SIG-M5 treated with dmso at 0.1 percent for 504 hours (cell line): ENCODE data around the gene APMAP.
"Not testable (repeated sequence)": the region's sequence is repeated elsewhere in the genome, so short reads cannot be mapped to it uniquely, and the experiment has no call there.

Experiments
- DNase-seq: peaks from one replicate; lab custom pipeline; 2025; ENCODE audit not compliant: unreplicated experiment; lab: John Stamatoyannopoulos, UW

Gene APMAP

GRCh38 chr20:24954151-24954550 lies 38.4 kb downstream of the APMAP start:
- DNase-seq, result no peak

DNA sequence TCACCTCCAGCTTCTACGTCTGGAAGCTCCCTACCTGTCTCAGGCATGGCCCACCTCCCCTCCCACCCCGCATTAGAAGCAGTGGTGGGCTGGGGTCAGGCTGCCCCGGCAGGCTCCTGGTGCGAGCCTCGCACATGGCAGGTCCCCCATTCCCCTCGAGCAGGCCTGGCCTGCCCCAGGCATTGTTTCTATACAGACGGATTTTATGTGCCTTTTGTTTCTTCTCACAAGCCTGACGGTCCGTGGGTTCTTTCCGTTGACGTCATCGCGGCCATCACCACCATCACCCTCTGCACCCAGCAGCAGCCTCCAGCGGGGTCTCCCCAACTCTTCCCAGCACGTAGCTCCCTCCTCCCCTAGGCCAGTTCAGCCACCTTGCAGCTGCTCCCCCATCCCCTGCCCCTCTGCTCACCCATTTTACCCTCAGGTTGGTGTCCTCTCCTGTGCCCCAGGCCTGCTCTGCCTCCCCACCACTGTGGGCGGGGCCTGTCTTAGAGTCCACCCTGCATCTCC lies 38.9 kb downstream of the APMAP start:
- no peak for DNase-seq

DNA sequence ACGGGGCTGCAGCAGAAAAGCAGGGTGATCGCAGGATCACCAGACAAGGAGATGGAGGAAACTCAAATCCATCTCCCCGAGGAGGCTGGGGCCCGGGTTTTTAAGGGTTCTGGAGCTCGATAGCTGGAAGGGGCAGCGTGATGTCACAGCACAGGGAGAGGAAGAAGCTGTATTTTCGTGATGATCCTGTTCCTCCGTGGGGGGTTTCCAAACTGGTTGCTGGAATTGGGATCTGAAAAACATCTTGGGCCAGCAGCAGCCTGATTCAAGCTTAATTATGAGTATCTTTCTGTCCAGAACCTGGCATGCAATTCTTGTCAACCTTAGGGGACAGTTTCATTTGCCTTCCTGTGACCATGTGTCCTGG lies 39.4 kb downstream of the APMAP start:
- DNase-seq, result no peak

DNA sequence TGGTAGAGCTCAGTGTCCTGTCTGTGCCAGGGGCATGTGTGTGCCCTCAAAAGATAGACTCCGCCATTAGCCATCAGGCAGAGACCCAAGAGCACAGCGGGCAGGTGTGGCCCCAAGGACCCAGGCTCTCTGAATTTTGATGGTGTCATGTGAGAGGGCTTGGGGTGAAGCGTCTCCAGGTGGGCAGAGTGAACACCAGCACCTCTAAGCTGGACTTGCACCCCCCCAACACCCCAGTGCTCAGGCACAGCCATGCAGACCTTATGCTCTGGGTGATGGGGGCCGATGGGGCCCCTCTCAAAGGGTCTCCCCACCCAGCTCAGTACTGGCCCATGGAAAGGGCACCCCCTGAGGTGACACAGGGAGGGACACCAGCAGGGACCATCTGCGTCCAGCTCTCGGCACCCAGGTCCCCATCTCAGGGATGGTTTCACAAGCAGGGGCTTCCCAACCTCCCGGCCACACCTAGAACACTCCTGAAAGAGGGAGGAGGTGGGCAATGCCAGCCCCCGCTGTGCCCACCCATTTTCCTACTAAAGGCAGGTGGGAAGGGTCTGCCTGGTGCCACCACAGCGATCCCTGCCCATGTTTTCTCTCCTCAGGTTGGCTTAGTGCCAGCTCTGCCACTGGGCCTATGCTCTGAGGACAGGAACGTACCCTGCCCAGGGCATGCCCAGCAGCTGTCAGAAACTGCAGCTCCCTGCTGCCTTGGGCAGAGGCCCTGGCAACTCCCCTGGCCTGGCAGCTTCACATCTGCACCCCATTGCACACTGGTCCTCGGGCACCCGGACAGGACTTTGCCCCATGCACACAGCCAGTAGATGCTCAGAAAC lies 40.0 kb downstream of the APMAP start:
- DNase-seq, result no peak

- DNase-seq, result peak; percentile 64
Measured at GRCh38 chr20:24951536-24952083, 40.9 kb downstream of the APMAP start.

- no peak for DNase-seq
Measured at GRCh38 chr20:24950836-24951525, 41.6 kb downstream of the APMAP start.

- DNase-seq, result no peak
Measured at GRCh38 chr20:24950128-24950835, 42.3 kb downstream of the APMAP start.

- DNase-seq, result peak; percentile 15
Measured at GRCh38 chr20:24949756-24950127, 42.8 kb downstream of the APMAP start.

DNA sequence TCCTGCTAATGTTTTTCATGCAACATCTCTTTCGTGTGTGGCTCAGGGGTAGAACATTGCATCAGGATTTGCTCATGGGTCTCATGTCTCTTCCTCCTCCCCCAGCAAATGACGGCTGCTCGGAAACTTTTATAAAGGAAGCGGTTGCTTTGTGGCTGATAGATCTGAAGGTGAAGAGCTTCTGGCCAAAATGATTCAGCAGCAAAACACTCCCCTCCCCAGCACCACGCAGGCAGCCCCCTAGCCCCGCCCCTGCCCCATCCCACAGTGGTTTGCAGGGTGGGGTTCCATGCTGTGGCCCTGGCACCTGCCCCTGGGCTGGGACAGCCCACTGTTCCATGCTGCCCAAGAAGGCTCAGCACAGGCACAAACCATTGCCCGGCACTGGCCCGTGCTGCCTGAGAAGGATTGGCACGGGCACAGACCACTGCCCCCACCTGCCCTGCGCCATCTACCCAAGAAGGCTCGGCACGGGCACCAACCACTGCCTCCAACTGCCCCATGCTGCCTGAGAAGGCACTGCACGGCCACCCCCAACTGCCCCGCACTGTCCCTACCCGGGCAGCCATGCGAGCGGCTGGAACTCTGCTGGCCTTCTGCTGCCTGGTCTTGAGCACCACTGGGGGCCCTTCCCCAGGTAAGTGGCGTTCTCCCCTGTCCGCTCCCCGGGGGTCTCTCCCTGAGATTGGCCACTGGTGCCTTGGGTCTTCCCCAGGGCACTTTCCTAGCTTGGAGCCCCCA lies 43.4 kb downstream of the APMAP start, which contains the start of gene CST7:
CST7 (plus strand) TSS at position 331 of the 741 bp plus-strand sequence; CDS start at position 568, 237 bp downstream.
- peak; percentile 95 for DNase-seq

DNA sequence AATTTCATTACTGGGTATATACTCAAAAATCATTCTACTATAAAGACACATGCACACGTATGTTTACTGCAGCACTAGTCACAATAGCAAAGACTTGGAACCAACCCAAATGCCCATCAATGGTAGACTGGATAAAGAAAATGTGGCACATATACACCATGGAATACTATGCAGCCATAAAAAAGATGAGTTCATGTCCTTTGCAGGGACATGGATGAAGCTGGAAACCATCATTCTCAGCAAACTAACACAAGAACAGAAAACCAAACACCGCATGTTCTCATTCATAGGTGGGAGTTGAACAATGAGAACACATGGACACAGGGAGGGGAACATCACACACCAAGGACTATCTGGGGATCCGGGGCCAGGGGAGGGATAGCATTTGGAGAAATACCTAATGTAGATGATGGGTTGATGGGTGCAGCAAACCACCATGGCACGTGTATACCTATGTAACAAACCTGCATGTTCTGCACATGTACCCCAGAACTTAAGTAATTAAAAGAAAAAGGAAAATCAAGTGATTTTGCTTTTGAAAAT lies 44.1 kb downstream of the APMAP start:
- DNase-seq, result not testable (repeated sequence)

- DNase-seq, result not testable (repeated sequence)
Measured at GRCh38 chr20:24946376-24946775, 46.2 kb downstream of the APMAP start.

- no peak for DNase-seq
Measured at GRCh38 chr20:24943731-24944130, 48.8 kb downstream of the APMAP start.

DNA sequence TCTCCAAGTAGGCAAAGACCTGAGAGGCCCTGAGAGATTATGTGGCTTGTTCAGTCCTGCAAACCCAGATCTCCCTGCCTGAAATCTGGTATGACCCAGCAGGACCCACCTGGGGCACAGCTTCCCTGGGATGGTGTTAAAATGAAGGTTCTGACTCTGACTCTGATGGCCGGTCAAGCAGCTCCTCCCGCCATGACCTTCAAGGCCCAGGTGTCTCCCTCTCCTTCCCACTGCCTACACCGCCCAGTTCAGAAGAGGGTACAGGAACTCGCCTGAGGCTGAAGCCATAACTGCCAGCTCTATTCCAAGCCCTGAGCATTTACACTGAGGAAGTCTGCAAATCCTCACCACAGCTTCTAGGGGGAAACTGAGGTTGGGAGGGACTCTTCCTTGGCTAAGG lies 49.4 kb downstream of the APMAP start:
- DNase-seq, result no peak

DNA sequence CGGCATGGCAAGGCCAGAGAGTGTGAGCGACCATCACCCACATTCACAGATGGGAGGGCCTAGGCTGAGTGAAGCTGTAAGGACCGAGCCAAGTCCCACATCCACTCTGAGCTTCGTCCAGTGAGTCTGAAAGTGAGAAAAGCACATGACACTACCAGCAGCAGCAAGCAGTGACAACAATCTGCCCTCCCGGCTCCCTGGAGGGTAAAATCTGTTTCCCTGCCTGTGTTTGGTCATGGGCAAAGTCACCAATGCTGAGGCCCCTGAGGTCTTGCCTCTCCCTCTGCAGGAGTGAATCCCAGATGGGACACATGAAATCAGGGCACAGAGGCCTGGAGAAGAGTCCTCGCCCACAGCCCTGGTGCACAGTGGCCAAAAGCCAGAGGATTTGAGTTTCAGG lies 49.9 kb downstream of the APMAP start:
- no peak for DNase-seq

- DNase-seq, result no peak
Measured at GRCh38 chr20:24939036-24939435, 53.5 kb downstream of the APMAP start.

DNA sequence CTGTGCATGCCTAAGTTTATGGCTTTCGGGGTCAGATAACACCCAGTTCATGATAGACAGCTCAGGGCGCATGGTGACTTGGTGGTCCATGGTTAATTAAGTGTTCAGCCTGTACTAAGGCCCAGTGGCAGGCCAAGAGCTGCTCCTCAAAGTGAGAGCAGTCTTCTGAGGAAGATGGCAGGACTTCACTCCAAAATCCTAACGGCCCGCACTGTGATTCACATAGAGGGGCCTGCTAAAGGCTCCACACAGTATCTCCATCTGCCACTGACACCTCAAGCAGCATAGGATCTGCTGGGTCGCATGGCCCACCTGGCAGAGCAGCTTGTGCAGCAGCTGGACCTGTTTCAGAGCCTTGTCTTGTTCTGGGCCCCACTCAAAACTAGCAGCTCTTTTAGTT lies 54.1 kb downstream of the APMAP start:
- no peak for DNase-seq

GRCh38 chr20:24937579-24937978 lies 55.0 kb downstream of the APMAP start:
- DNase-seq, result no peak

DNA sequence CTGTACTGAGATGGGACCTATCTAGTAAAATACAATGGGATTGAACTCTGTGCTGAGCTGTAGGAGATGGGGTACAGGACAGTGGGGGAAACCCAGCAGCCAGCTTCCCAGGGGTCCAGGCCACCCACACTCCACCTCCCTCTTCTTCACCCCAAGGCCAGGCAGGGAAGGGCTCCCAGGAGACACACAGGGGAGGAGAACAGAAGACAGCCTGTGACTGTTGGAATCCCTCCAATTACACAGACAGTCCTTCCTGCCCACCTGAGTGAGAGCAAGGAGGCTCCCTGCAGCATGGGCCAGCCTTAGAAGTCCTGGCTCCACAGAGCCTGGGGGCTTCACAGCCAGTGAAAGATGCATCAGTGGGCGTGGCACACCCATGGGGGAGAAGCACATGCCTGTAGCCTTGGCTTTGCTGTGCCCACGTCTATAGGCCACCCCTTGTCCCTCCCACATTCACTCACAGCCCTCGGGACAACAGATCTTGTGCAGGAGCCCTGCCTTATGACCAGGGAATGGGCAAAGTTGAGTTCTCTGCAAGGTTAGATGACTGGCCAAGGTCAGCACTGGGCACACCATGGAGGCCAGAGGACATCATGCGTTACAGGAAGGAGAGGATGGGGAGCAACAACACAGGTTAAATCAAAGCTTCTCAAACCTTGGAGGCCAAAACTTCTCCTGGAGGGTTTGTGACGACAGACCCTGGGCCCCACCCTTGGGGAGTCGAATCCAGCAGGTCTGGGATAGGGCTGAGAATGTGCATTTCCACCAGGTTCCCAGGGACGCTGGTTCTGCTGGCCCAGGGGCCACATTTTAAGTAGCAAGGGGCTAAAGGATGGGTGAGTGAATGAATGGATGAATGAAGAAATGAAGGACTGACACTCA lies 55.8 kb downstream of the APMAP start:
- no peak for DNase-seq

DNA sequence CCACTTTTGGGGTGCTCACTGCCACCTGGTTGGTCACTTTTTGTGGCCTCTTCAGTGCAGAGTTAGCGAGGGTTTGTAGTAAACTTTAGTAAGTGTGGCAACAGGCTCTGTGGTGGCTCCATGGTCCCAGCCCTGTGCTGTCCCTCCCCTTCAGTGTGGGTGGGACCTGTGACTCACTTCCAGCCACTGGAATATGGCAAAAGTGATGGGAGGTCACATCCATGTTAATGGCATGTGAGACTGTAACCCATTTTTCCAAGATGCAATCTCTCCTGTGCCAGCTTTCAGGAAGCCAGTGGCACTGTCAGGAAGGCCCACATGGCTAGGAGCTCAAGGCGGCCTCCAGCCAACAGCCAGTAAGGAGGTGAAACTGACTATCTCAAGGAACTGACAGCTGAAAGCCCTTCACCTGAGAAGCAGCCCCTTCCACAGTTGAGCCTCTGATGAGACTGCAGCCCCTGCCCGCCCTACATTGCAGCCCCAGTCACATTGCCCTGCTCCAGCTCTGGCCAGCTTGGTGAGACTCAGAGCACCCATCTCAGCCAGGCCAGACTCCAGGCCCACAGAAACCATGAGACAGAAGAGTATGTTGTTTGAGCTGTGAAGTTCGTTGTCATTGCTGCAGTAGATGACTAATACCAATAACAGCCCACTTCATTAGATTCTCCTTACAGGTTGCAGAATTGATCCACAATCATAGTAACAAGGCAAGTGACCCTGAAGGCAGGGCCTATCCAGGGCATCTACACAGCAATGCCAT lies 56.6 kb downstream of the APMAP start:
- no peak for DNase-seq
